PC-3 (cell line): ENCODE data around the gene C16orf78.

Experiments
- EZH2 ChIP-seq: fragments of 300-600 bp; sonication (generic); IDR thresholded peaks from one replicate; pipeline ENCODE4 v1.6.1; 2017; ENCODE audit warnings: antibody characterized with exemption, mild to moderate bottlenecking, low read length; ENCODE audit not compliant: unreplicated experiment
- TF ChIP-seq, protein P1 (sequence below): fragments of 300-600 bp; sonication (generic); conservative IDR thresholded peaks from 2 replicates; pipeline ENCODE4 v1.5.1; 2017; ENCODE audit warnings: antibody characterized with exemption, low read depth, mild to moderate bottlenecking, low read length

DNA sequence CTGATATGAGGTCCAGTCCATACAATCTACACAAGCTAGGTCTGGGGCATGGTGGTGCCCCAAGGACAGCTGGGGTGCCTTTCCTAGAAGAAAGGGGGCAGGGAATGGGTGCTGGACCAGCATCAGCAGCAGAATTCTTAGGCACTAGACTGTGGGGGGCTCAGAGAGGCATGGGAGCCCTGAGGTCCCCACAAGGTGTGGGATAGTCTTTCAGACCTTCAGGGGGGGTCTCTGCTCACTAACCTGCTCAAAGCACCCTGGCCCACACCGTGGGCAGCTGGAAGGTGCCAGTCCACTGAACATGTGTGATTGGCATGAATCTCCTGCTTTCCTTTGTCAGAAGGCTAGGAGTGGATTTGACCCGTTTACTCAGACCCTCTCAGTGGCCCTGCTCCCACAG, 26.1 kb upstream of the C16orf78 start:
- TF ChIP-seq EZH2 = no peak
- TF ChIP-seq, protein P1, sequence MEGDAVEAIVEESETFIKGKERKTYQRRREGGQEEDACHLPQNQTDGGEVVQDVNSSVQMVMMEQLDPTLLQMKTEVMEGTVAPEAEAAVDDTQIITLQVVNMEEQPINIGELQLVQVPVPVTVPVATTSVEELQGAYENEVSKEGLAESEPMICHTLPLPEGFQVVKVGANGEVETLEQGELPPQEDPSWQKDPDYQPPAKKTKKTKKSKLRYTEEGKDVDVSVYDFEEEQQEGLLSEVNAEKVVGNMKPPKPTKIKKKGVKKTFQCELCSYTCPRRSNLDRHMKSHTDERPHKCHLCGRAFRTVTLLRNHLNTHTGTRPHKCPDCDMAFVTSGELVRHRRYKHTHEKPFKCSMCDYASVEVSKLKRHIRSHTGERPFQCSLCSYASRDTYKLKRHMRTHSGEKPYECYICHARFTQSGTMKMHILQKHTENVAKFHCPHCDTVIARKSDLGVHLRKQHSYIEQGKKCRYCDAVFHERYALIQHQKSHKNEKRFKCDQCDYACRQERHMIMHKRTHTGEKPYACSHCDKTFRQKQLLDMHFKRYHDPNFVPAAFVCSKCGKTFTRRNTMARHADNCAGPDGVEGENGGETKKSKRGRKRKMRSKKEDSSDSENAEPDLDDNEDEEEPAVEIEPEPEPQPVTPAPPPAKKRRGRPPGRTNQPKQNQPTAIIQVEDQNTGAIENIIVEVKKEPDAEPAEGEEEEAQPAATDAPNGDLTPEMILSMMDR = no peak
